Measurements from ENCODE around the gene TAOK1. TPM values are rescaled to one million over a fixed set of nuclear protein-coding genes. Genes with fewer than 3 reads are reported as not detected.

TAOK1 gene
- total and polyA plus RNA-seq, 3 donors from 2014 or later = 28.4 to 107 (median 101) TPM

DNA sequence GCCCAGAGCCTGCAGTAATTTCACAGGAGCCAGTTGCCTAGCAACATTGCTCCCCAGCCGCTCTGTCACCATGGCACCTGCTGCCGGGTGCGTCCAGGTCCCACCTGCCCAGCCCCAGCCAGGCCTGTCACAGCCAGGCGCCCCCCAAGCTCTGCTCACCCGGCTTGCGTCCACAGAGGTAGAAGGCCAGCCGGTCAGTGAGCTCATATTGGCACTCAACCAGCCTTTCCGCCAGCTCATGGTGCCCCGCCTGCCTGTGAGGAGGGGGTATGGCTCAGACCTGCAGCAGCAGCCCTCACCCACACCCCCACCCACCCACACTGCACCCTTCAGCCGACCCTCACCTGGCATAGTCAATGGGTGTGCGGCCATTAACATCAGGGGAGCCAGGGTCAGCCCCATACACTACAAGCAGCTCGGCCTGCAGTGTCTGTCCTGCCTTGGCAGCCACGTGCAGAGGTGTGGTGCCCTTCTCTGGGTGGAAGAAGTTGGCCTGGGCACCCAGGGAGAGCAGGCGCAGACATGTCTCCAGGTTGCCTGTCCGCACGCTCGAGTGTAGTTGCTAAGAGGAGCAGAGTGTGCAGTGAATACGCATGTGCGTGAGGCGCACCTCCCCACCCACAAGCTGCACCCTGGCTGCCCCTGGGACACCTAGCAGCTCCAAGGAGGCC is 191.6 kb downstream of the TAOK1 start:
- TF ChIP-seq POLR2A (IDR thresholded peaks at IDR 0.05) (no peak), CTCF (IDR thresholded peaks at IDR 0.05) (no peak)
- intact Hi-C loops (cut with DNase I; ENCODE audit: low total_unique reads) = no loop called here
- Histone ChIP-seq H3K9me3 (no peaks in the 10 kb centered on the region), H3K4me3 (no peak overlapping the region), H3K4me1 (peaks cover 1% of the 10 kb centered on the region), H3K27me3 (no peaks in the 10 kb centered on the region), H3K27ac (no peak overlapping the region), H3K36me3 (ENCODE audit: low read depth, missing control alignments) (no peaks in the 10 kb centered on the region)
- 89 to 92% methylated on average over 5 to 20 of the region's 20 CpGs for WGBS, 2 donors
- DNase-seq = no peak

- intact Hi-C loops (cut with DNase I; ENCODE audit: low total_unique reads) = no loop called here
- H3K36me3 ChIP-seq (ENCODE audit: low read depth, missing control alignments) = no peaks in the 10 kb centered on the region
- peaks cover 7% of the 10 kb centered on the region for H3K4me1 ChIP-seq
- H3K27ac ChIP-seq = no peak overlapping the region
- H3K27me3 ChIP-seq = no peaks in the 10 kb centered on the region
- TF ChIP-seq POLR2A (IDR thresholded peaks at IDR 0.05) (no peak), CTCF (IDR thresholded peaks at IDR 0.05) (no peak)
- WGBS, 2 donors = 77 to 91% methylated on average over 10 of the region's 10 CpGs
- H3K9me3 ChIP-seq = no peaks in the 10 kb centered on the region
- H3K4me3 ChIP-seq = no peak overlapping the region
- DNase-seq = no peak
These were observed 192.1 kb downstream of the TAOK1 start for GRCh38 chr17:29582254-29582765.

DNA sequence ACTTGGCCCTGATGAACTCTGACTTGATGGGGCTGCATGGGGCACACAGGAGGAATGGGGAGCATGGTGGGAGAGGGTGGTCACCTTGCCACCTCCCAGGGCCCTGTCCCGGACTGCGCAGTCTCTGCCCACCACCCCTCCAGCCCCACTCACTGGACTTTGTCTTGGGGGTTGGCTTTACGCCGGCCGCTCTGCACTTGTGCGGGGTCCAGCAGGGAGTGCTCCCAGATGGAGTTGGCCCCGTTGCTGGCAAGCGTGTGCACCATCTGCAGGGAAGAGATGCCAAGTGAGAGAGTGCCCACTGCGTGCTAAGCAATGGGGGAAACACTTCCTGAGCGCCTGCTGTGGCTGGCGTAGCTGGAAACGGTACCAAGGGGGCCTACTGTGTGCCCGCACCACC is 192.6 kb downstream of the TAOK1 start:
- 94 to 95% methylated on average over 11 to 13 of the region's 13 CpGs for WGBS, 2 donors
- no peak for TF ChIP-seq CTCF (IDR thresholded peaks at IDR 0.05)
- no peak for TF ChIP-seq POLR2A (IDR thresholded peaks at IDR 0.05)
- Histone ChIP-seq H3K4me1 (peaks cover 12% of the 10 kb centered on the region), H3K27ac (no peak overlapping the region), H3K4me3 (no peak overlapping the region), H3K9me3 (no peaks in the 10 kb centered on the region), H3K27me3 (no peaks in the 10 kb centered on the region), H3K36me3 (ENCODE audit: low read depth, missing control alignments) (no peaks in the 10 kb centered on the region)
- intact Hi-C loops (cut with DNase I; ENCODE audit: low total_unique reads) = no loop called here
- no peak for DNase-seq

- WGBS, 2 donors = 85 to 93% methylated on average over 8 to 16 of the region's 16 CpGs
- H3K27ac ChIP-seq = no peak overlapping the region
- no peak for DNase-seq
- H3K36me3 ChIP-seq (ENCODE audit: low read depth, missing control alignments) = no peaks in the 10 kb centered on the region
- H3K4me1 ChIP-seq = peaks cover 17% of the 10 kb centered on the region
- TF ChIP-seq POLR2A (IDR thresholded peaks at IDR 0.05) (no peak), CTCF (IDR thresholded peaks at IDR 0.05) (no peak)
- intact Hi-C loops (cut with DNase I; ENCODE audit: low total_unique reads) = no loop called here
- no peak overlapping the region for H3K4me3 ChIP-seq
- no peaks in the 10 kb centered on the region for H3K27me3 ChIP-seq
- H3K9me3 ChIP-seq = no peaks in the 10 kb centered on the region
These were observed 193.4 kb downstream of the TAOK1 start for GRCh38 chr17:29583324-29584248.
